Mucosa of descending colon (tissue), 3 donors: ENCODE measurements around the gene TMEM192. TPM values are rescaled to one million over a fixed set of nuclear protein-coding genes. Genes with fewer than 3 reads are reported as not detected.

Experiments used
- ATAC-seq: fragments of 200-7000 bp; cut with Tn5 transposase; one replicate; pipeline ENCODE4 v1.9.1; 2020; ENCODE audit warnings: mild to moderate bottlenecking, moderate library complexity
- DNase-seq, 3 donors: peaks; one replicate each; pipeline ENCODE4 v3.0.0-alpha.2; 2020
- H3K36me3 ChIP-seq: fragments of 200-600 bp; one replicate; pipeline ENCODE4 v1.8.0; 2021; ENCODE audit warnings: low read depth, mild to moderate bottlenecking
- H3K4me1 ChIP-seq: fragments of 200-600 bp; one replicate; pipeline ENCODE4 v1.8.0; 2021; ENCODE audit warnings: low read depth, mild to moderate bottlenecking
- H3K4me3 ChIP-seq: fragments of 200-600 bp; one replicate; pipeline ENCODE4 v1.8.0; 2021; ENCODE audit warnings: mild to moderate bottlenecking
- H3K9me3 ChIP-seq: fragments of 200-600 bp; one replicate; pipeline ENCODE4 v1.8.0; 2021; ENCODE audit warnings: mild to moderate bottlenecking
- CTCF ChIP-seq: fragments of 200-600 bp; IDR thresholded peaks from one replicate; pipeline ENCODE4 v1.8.0; 2022; ENCODE audit warnings: antibody characterized with exemption, mild to moderate bottlenecking
- intact Hi-C, 2 donors: fragments of 100-400 bp; cut with DNase I in 1 of 2; cut with micrococcal nuclease in 1 of 2; formaldehyde crosslinking; loops; one replicate each; pipeline versions ENCODE4 v1.11.0 to v1.11.1; 2022; cut with DNase I, micrococcal nuclease
- total RNA-seq, 3 donors: library from RNA; stranded (reverse); fragmentation: NEBNext Ultra II Directional in 2 of 3; extraction: Animal tissue kit (Norgen Biotek cat#: 25700) in 2 of 3; gene quantifications; one replicate each; pipeline versions ENCODE4 v1.2.1 to v1.2.4, GENCODE V29; 2021 to 2023
- donor health status: DM: no; HTN: no; CAD: no; lungs with moderate emphysema.
- donor health status: DM: no; HTN: no; CAD: no.
- donor health status: DM: no; HTN: yes; CAD: no.

Gene TMEM192
- total RNA-seq, 3 donors from 2014 or later, result 16.3 to 24.0 (median 18.7) TPM

- no peaks in the 10 kb centered on the region for H3K36me3 ChIP-seq
- no peak for DNase-seq
- H3K9me3 ChIP-seq, result no peaks in the 10 kb centered on the region
- no peaks in the 10 kb centered on the region for H3K4me1 ChIP-seq
- intact Hi-C loops, result no loop called here
- TF ChIP-seq CTCF, result no peak
- no peak overlapping the region for H3K4me3 ChIP-seq
- ATAC-seq, result no peak
Observed at GRCh38 chr4:165151734-165152133, 39.1 kb upstream of the TMEM192 start.

- Histone ChIP-seq H3K9me3 (no peaks in the 10 kb centered on the region), H3K4me3 (no peak overlapping the region), H3K36me3 (no peaks in the 10 kb centered on the region), H3K4me1 (no peaks in the 10 kb centered on the region)
- DNase-seq, result no peak
- TF ChIP-seq CTCF, result no peak
- no peak for ATAC-seq
- intact Hi-C loops, result no loop called here
Observed at GRCh38 chr4:165150545-165150944, 37.9 kb upstream of the TMEM192 start.

GRCh38 chr4:165138843-165139242 is 26.2 kb upstream of the TMEM192 start:
- no peak for TF ChIP-seq CTCF
- Histone ChIP-seq H3K4me3 (no peak overlapping the region), H3K4me1 (no peaks in the 10 kb centered on the region), H3K9me3 (no peaks in the 10 kb centered on the region), H3K36me3 (no peaks in the 10 kb centered on the region)
- DNase-seq (no peak), ATAC-seq (no peak)
- intact Hi-C loops, result loop anchor here in 1 of 2 donors (10.0 kb wide), 1 partner anchor 206 kb away; no protein-coding TSS in a partner anchor

GRCh38 chr4:165137205-165137604 is 24.5 kb upstream of the TMEM192 start:
- no peak for ATAC-seq
- no peaks in the 10 kb centered on the region for H3K4me1 ChIP-seq
- H3K4me3 ChIP-seq, result no peak overlapping the region
- H3K36me3 ChIP-seq, result no peaks in the 10 kb centered on the region
- no peak for DNase-seq
- intact Hi-C loops, result loop anchor here in 1 of 2 donors (10.0 kb wide), 1 partner anchor 208 kb away; no protein-coding TSS in a partner anchor
- no peak for TF ChIP-seq CTCF
- H3K9me3 ChIP-seq, result no peaks in the 10 kb centered on the region

- intact Hi-C loops, result loop anchor here in 1 of 2 donors (10.0 kb wide), 1 partner anchor 208 kb away; no protein-coding TSS in a partner anchor
- ATAC-seq, result no peak
Observed at GRCh38 chr4:165136529-165136928, 23.9 kb upstream of the TMEM192 start.

More at GRCh38 chr4:165136529-165136928, 23.9 kb upstream of the TMEM192 start:
- H3K9me3 ChIP-seq, result no peaks in the 10 kb centered on the region
- no peaks in the 10 kb centered on the region for H3K4me1 ChIP-seq
- no peak for DNase-seq
- H3K36me3 ChIP-seq, result no peaks in the 10 kb centered on the region
- TF ChIP-seq CTCF, result no peak
- H3K4me3 ChIP-seq, result no peak overlapping the region
